ENCODE results near the gene AEBP1.

Gene AEBP1

GRCh38 chr7:44156453-44157010 is 52.4 kb downstream of the AEBP1 start:
- TF ChIP-seq CTCF (IDR thresholded peaks at IDR 0.05): no peak
- no peak overlapping the region for H3K4me3 ChIP-seq
- H3K27ac ChIP-seq: no peak overlapping the region
- DNase-seq (ENCODE audit: low spot score): peak; percentile 61

GRCh38 chr7:44157116-44158080 is 53.3 kb downstream of the AEBP1 start:
- no peak overlapping the region for H3K4me3 ChIP-seq
- DNase-seq (ENCODE audit: low spot score): peak; percentile 50
- TF ChIP-seq CTCF (IDR thresholded peaks at IDR 0.05): no peak
- no peak overlapping the region for H3K27ac ChIP-seq

- Histone ChIP-seq H3K4me3 (no peak overlapping the region), H3K27ac (no peak overlapping the region)
- DNase-seq (ENCODE audit: low spot score): peak; percentile 60
- TF ChIP-seq CTCF (IDR thresholded peaks at IDR 0.05): no peak
Measured at GRCh38 chr7:44158096-44158872, 54.1 kb downstream of the AEBP1 start.

GRCh38 chr7:44158873-44159631 is 54.9 kb downstream of the AEBP1 start:
- Histone ChIP-seq H3K27ac (no peak overlapping the region), H3K4me3 (no peak overlapping the region)
- peak; percentile 69 for DNase-seq (ENCODE audit: low spot score)
- TF ChIP-seq CTCF (IDR thresholded peaks at IDR 0.05): no peak

- Histone ChIP-seq H3K27ac (no peak overlapping the region), H3K4me3 (no peak overlapping the region)
- TF ChIP-seq CTCF (IDR thresholded peaks at IDR 0.05): no peak
- peak; percentile 36 for DNase-seq (ENCODE audit: low spot score)
Measured at GRCh38 chr7:44159824-44160630, 55.9 kb downstream of the AEBP1 start.

GRCh38 chr7:44161371-44161770 is 57.2 kb downstream of the AEBP1 start:
- Histone ChIP-seq H3K4me3 (no peak overlapping the region), H3K27ac (no peak overlapping the region)
- DNase-seq (ENCODE audit: low spot score): peak; percentile 50
- no peak for TF ChIP-seq CTCF (IDR thresholded peaks at IDR 0.05)

All from coronary artery (tissue), 2 donors.